GM23248 (cell line): ENCODE results near the gene CHST8.

Experiments used
- EZH2 ChIP-seq: fragments of 200-600 bp; sonication (generic); IDR thresholded peaks from 2 replicates; pipeline ENCODE4 v1.6.1; 2018; ENCODE audit warnings: antibody characterized with exemption, mild to moderate bottlenecking; ENCODE audit not compliant: insufficient read depth, poor library complexity, severe bottlenecking
- EZH2phosphoT487 ChIP-seq: fragments of 200-600 bp; sonication (generic); IDR thresholded peaks from 2 replicates; pipeline ENCODE4 v1.6.1; 2018; ENCODE audit warnings: antibody characterized with exemption, moderate library complexity, mild to moderate bottlenecking, low read depth; ENCODE audit not compliant: insufficient read depth

DNA sequence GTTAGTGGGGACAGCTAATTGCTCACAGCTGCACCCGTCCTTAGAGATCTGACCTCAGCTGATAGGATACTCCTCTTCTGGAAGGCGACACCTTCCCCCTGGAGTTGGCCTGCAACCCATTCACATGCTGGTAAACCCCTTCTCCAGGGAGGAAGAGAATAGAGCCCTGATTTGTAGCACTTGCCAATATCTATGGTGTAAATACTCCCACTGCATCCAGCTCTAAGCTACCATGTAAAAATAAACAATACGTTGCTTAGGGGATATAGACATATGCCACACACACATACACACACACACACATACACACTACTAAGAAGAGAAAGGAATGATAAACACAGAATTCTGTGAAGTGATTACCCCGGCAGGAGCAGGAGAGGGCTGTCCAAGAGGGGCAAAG is 125.5 kb downstream of the CHST8 start:
- no peak for TF ChIP-seq EZH2
- TF ChIP-seq EZH2phosphoT487 = no peak
